Astrocyte of the spinal cord (primary cell): ENCODE data around the gene SAMD9.
"Not testable (repeated sequence)": the region's sequence is repeated elsewhere in the genome, so short reads cannot be mapped to it uniquely, and the experiment has no call there.

Experiments
- DNase-seq: peaks from one replicate; pipeline ENCODE4 v3.0.0; 2011; ENCODE audit warnings: low read depth, low spot score
- H3K4me3 ChIP-seq: 2 replicates; pipeline ENCODE4 v1.5.1; 2011; ENCODE audit warnings: low read depth, mild to moderate bottlenecking, low read length, moderate library complexity
- in situ Hi-C: cut with HindIII; loops from 2 replicates; pipeline ENCODE4 v1.10.0; 2017; ENCODE audit warnings: low sequenced_read_pairs
- TF ChIP-seq, protein P1 (sequence below): IDR thresholded peaks from 2 replicates; pipeline ENCODE4 v1.5.1; 2012; ENCODE audit warnings: low read depth, mild to moderate bottlenecking, low read length, inconsistent platforms

SAMD9 gene

DNA sequence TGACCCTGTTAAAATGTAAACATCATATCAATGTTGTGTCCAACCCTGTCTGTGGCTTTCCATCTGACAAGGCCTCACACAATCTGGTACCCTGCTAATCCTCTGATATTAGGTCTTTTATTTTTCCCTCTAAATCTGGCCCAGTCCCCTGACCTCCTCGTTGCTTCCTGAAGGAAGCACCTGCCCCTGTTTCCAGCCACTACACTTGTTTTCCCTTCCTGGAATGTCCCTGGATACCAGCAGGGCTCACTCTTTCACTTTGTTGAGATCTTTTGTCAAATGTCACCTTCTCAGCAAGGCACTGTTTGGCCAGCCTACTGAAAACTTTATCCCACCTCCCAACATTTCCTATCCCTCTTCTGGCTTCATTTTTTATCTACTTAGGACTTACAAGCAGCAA is 28.3 kb upstream of the SAMD9 start:
- in situ Hi-C loops: no loop called here
- TF ChIP-seq, protein P1, sequence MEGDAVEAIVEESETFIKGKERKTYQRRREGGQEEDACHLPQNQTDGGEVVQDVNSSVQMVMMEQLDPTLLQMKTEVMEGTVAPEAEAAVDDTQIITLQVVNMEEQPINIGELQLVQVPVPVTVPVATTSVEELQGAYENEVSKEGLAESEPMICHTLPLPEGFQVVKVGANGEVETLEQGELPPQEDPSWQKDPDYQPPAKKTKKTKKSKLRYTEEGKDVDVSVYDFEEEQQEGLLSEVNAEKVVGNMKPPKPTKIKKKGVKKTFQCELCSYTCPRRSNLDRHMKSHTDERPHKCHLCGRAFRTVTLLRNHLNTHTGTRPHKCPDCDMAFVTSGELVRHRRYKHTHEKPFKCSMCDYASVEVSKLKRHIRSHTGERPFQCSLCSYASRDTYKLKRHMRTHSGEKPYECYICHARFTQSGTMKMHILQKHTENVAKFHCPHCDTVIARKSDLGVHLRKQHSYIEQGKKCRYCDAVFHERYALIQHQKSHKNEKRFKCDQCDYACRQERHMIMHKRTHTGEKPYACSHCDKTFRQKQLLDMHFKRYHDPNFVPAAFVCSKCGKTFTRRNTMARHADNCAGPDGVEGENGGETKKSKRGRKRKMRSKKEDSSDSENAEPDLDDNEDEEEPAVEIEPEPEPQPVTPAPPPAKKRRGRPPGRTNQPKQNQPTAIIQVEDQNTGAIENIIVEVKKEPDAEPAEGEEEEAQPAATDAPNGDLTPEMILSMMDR: no peak
- DNase-seq: no peak
- no peak overlapping the region for H3K4me3 ChIP-seq

DNA sequence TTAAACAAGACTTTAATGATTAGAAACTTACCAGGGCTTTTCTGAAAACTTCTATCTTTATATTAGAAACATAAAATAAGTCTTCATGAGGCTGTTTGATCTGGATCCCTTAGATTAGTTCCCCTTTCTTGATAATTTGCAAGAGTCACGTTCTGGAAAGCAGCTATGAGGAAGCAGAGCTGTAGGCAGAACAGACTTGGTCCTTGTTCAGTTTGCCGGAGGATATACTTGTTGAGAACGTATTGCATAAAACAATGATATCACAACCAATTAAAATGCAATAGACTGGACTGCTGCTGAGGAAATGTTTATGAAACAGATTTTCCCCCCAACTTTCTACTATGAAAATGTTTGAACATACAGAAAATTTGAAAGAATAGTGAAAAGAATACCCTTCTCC is 27.6 kb upstream of the SAMD9 start:
- no peak for DNase-seq
- in situ Hi-C loops: no loop called here
- no peak overlapping the region for H3K4me3 ChIP-seq
- TF ChIP-seq, protein P1: no peak

DNA sequence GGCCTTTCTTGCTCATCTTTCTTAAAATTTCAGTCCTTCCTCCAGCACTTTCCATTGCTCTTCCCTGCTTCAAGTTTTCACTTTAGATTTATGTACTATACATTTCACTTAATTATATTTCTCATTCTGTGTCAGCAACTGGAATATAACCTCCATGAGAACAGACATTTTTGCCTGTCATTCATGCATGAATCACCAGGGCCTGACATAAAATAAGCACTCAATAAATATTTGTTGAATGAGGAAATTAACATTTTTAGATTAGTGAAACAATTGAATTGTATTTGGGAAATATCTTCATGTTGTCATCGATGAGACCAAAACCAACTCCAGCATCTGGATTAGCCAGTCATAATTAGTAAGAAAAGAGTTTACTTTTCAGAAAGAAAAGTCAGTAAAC is 24.3 kb upstream of the SAMD9 start:
- TF ChIP-seq, protein P1: no peak
- DNase-seq: no peak
- in situ Hi-C loops: no loop called here
- no peak overlapping the region for H3K4me3 ChIP-seq

DNA sequence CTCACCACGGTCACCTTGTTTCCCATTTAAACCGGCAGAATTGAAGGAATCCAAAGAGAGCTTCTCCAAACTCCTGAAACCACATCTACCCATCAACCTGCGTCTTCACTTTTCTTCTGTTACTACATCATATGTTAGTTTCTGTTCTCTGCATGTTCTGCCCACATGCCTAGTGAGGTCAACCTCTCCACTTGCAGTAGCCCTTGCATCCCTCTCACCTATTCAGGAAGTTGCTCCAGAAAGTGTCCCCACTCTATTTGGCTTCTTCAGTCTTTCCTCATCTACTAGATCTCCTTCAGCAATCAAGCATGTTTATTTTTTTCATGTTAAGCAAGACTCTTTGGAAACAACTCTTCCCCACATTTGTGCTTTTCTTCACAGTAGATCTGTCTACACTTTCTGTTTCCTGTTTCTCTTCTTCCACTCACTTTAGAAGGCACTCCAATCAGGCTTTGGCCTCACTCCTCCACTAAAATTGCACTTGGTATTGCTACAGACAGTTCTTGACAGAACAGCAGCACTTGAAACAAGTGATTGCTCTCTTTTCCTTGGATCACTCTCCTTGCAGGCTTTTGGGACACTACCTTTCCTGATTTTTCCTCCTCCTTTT is 22.9 kb upstream of the SAMD9 start:
- no peak overlapping the region for H3K4me3 ChIP-seq
- TF ChIP-seq, protein P1: no peak
- no peak for DNase-seq
- in situ Hi-C loops: no loop called here

DNA sequence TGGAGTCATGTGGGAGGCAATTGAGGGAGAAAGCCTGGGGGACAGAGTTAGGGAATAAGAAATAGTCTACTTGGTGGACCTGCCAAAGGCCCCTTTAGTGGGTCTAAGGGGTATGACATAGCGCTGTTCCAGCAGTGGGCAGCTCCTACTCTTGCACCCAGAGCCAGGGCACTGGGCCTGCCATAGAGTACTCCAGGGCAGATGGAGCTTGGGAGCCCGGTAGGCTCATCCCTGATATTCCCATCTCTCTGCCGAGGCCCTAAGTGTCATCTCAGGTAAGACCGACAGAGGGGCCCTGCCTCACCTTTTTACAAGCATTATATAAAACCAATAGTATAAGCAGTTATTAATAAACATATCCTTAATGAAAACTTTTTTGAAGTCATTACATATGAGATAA is 20.8 kb upstream of the SAMD9 start:
- in situ Hi-C loops: no loop called here
- TF ChIP-seq, protein P1: no peak
- no peak overlapping the region for H3K4me3 ChIP-seq
- no peak for DNase-seq

DNA sequence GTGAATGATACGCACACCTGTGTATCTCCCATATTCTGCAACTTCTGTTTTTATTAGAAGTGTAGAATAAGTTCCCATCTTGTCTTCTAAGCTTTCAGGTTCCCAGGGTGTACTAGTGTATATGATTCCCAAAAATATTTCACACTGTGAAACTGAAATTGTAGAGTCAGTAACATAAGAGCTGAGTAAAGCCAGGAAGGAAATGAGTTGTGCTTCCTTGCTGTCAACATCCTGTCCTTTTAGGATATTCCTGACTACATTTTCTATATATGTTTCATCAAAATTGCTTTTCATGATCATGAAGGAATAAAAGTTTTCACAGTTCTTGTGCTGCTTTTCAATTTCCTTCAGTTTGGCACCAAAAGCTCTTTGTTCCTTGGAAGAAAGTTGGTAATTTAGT is 15.2 kb upstream of the SAMD9 start:
- DNase-seq: no peak
- in situ Hi-C loops: no loop called here
- H3K4me3 ChIP-seq: no peak overlapping the region
- TF ChIP-seq, protein P1: no peak

DNA sequence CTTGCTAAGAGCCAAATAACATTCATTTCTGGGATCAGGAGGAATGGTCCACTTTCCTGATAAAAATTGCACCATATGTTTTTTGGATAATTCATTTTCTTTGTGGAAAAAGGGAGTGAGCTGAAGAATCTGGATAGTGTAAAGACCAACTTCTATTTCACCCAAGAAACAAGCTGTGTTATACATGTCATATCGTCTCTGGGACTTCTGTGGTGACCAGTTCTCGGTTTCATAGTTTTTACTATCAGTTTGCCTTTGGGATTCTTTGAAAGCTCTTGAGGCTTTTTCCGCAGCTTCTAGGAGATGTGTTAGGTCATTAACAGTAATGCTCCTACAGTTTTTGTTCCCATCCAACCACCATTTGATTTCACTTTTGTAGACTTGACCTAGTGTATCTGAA is 14.4 kb upstream of the SAMD9 start:
- in situ Hi-C loops: no loop called here
- TF ChIP-seq, protein P1: no peak
- no peak overlapping the region for H3K4me3 ChIP-seq
- no peak for DNase-seq

DNA sequence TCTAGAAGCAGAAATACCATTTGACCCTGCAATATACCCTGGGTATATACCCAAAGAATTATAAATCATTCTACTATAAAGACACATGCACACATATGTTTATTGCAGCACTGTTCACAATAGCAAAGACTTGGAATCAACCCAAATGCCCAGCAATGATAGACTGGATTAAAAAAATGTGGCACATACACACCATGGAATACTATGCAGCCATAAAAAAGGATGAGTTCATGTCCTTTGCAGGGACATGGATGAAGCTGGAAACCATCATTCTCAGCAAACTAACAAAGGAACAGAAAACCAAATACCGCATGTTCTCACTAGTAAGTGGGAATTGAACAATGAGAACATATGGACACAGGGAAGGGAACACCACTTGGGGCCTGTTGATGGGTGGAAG is 9.2 kb upstream of the SAMD9 start:
- DNase-seq, in situ Hi-C loops: not testable (repeated sequence)

DNA sequence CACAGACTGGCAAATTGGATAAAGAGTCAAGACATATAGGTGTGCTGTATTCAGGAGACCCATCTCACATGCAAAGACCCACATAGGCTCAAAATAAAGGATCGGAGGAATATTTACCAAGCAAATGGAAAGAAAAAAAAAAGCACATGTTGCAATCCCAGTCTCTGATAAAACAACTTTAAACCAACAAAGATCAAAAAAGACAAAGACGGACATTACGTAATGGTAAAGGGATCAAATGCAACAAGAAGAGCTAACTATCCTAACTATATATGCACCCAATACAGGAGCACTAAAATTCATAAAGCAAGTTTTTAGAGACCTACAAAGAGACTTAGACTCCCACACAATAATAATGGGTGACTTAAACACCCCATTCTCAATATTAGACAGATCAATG is 5.8 kb upstream of the SAMD9 start:
- DNase-seq, H3K4me3 ChIP-seq, in situ Hi-C loops: not testable (repeated sequence)

More for the DNA sequence above, 9.2 kb upstream of the SAMD9 start:
- H3K4me3 ChIP-seq: not testable (repeated sequence)
